Choroid plexus epithelial cell (primary cell): Measurements from ENCODE around the gene RHOV.
A peak's percentile ranks its signal among the peaks of the same experiment; 100 is the strongest.

Source experiments
- DNase-seq: peaks from one replicate; pipeline ENCODE4 v3.0.0-alpha.2; 2010; ENCODE audit warnings: low read depth
- H3K4me3 ChIP-seq: 2 replicates; pipeline ENCODE4 v1.5.1; 2011; ENCODE audit warnings: low read depth, mild to moderate bottlenecking, control low read depth, low read length, moderate library complexity
- TF ChIP-seq, protein P1 (sequence below): conservative IDR thresholded peaks from 2 replicates; pipeline ENCODE4 v1.5.1; 2011; ENCODE audit warnings: low read depth, mild to moderate bottlenecking, control low read depth, inconsistent platforms, low read length, moderate library complexity

Gene RHOV

DNA sequence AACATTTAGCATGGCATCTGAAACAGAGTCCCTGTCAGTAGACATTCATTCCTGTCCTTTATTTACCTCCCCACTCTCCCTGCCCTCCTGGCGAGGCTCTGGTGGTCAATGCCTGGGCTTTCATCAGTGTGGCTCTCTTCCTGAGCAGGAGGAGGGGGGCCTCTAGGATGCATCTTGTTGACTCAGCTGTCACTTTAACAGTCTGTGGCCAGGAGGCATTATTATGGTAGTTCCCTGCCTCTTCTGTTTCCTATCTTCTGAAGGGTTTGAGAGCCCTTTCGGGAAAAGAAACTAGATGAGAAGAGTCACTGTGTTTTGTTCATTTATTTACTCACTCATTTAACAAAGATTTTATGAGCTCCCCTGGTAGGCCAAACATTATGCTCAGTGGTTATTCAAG, 43.1 kb downstream of the RHOV start:
- DNase-seq: no peak
- TF ChIP-seq, protein P1, sequence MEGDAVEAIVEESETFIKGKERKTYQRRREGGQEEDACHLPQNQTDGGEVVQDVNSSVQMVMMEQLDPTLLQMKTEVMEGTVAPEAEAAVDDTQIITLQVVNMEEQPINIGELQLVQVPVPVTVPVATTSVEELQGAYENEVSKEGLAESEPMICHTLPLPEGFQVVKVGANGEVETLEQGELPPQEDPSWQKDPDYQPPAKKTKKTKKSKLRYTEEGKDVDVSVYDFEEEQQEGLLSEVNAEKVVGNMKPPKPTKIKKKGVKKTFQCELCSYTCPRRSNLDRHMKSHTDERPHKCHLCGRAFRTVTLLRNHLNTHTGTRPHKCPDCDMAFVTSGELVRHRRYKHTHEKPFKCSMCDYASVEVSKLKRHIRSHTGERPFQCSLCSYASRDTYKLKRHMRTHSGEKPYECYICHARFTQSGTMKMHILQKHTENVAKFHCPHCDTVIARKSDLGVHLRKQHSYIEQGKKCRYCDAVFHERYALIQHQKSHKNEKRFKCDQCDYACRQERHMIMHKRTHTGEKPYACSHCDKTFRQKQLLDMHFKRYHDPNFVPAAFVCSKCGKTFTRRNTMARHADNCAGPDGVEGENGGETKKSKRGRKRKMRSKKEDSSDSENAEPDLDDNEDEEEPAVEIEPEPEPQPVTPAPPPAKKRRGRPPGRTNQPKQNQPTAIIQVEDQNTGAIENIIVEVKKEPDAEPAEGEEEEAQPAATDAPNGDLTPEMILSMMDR: no peak
- no peak overlapping the region for H3K4me3 ChIP-seq

DNA sequence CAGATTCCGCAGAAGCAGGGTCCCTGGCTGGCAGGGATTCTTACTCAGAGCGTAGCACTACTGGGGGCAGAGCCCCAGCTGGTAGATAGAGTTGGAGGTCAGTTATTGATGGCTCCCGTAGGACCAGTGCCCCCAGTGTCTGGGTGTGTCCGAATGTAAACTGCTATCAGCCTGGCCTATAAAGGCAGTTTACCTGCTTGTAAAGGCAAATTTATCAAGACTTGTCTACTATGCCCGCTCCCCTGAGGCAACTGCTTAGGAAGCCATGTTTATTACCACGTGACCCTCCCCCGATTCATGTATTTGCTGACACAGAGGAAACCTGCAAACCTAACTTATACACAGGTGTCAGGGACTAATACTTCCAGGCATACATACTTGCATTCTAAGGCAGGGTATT, 44.9 kb downstream of the RHOV start:
- TF ChIP-seq, protein P1: no peak
- no peak for DNase-seq
- no peak overlapping the region for H3K4me3 ChIP-seq

GRCh38 chr15:40828447-40829036, 45.5 kb downstream of the RHOV start, which contains the start of gene PPP1R14D:
TSS of gene PPP1R14D (minus strand) at chr15:40828708. CDS start at chr15:40828641, 67 bp downstream.
- H3K4me3 ChIP-seq: no peak within 1 kb of the TSS
- TF ChIP-seq, protein P1: no peak
- DNase-seq: no peak

- peak; percentile 40 for DNase-seq
- TF ChIP-seq, protein P1: no peak
- no peak overlapping the region for H3K4me3 ChIP-seq
Observed at GRCh38 chr15:40826423-40827075, 47.5 kb downstream of the RHOV start.

DNA sequence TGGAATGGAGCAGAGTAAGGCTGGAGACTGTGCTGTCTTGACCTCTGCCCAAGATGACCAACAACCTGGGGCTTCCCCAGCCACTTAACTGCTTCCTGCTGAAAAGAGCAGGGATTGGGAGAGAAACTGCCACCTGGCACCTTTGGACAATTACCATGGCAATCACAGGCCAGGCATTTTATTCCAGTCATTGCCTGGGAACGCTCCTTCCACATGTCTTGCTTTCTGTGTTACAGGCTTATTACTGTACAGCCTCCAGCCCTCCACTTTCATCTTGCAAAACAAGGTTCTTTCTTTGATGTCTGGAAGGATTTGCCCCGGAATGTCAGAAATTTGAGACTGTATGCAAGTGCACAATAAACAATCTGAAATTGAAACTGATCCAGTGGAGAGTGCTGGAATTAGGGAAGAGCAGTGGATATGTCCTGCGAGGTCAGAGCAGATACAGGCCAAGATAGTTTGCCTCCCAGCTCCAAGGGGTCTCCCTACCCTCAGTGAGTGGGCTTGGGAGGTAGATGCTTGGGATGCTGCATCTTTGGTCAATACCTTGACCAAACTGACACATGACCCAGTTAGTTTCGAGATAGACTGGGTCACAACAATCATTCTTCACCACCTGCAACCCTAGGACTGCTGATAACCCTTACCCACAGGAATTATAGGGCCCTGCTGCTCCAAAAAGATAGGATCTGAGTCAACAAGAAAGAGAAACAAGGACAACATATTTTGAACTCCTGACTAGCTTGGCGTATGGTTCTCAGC, 48.2 kb downstream of the RHOV start:
- TF ChIP-seq, protein P1: no peak
- no peak overlapping the region for H3K4me3 ChIP-seq
- DNase-seq: peak; percentile 78

GRCh38 chr15:40823572-40824343, 50.3 kb downstream of the RHOV start:
- no peak overlapping the region for H3K4me3 ChIP-seq
- TF ChIP-seq, protein P1: no peak
- DNase-seq: no peak
